Left forelimb (tissue), 1 donor: Measurements from ENCODE around the gene PIGS.

Experiments used
- DNase-seq: peaks from one replicate; pipeline ENCODE4 v3.0.0-alpha.2; 2018; ENCODE audit warnings: low spot score

PIGS gene

DNA sequence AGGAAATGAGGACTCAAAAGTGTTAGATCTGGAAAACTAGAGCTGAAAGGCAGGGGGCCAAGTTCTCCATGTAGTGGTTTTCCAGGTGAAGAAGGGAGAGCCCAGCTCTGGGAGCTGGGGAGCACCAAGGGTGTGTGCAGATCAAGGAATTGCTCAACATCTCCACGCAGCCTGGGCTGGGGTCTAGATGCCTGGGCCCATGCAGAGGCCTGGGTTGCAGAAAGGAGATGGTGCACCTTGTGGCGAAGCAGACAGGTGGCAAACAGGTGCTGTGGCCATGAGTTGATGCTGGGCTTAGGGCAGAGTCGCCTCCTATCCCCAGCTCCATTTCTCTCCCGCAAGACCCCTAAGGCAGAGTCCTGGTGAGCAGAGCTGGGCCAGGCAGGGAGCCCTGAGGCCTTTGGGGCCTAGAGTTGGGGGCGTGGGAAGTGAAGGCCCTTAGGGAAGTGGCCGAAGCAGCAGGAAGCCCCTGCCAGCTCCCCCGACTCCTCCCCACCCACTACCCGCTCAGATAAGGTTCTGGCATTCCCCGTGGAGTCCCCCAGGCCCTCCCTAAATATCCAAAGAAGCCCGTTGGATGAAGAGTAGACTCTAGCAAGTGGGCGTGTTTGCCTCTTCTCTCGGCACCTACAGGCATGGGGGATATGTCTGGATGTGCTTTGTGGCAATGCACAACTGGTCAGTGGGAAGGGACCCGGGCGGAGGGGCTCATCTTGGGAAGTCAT, 64.4 kb downstream of the PIGS start:
- no peak for DNase-seq

DNA sequence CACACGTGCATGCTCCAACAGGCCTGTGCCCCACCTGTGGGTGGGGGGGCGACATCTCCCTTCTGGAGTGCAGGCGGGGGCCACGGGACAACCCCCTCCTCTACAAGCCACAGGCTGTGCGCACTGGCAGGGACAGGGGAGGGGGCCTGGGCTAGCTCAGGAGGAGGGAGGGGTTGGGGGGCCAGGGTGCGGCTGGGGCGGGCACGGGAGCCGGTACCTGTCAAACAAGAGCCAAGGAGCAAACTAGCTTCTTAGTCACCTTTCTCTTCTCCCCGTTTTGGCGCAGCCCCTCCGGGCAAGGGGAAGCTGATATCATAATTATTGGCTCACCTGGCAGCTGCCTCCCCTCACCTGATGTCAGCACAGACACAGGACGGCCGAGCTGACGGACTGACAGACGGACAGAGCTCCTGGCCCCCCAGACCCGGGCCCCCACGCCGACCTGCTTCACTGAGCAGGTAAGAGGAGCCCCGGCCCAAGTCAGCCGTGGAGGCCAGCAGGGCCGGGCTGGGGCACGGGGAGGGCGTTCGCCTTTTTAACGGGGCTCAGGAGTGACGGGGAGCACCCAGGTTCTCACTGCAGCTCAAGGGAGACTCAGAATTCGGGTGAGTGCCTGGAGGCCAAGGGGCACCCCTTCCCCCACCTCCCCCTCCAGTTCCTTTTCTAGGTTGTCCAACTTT, 65.2 kb downstream of the PIGS start, which contains the start of gene FOXN1:
FOXN1 (plus strand) TSS at position 363 of the 680 bp plus-strand sequence. CDS start 17,622 bp downstream, outside the sequence.
- DNase-seq = no peak

DNA sequence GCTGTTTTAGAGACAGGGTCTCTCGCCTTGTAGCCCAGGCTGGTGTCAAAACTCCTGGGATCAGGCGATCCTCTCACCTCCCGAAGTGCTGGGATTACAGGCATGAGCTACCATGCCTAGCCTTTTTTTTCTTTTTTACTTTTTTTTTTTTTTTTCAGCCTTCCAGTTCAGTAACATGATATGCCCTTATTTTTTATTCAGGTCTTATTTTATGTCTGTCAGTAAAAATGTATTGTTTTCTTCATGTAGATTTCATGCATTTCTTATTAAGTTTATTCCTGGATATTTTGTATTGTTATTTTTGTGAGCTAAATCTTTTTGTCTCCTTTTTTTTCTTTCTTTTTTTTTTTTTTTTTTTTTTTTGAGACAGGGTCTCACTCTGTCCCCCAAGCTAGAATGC, 67.9 kb downstream of the PIGS start:
- no peak for DNase-seq
